ENCODE results near the gene STRAP. TPM values are rescaled to one million over a fixed set of nuclear protein-coding genes. Genes with fewer than 3 reads are reported as not detected.

STRAP gene
- total and polyA plus RNA-seq, 2 of the 8 experiments (the other 6 are each of a cell fraction or from before 2014, with no cell fraction given) = 107 to 251 TPM

DNA sequence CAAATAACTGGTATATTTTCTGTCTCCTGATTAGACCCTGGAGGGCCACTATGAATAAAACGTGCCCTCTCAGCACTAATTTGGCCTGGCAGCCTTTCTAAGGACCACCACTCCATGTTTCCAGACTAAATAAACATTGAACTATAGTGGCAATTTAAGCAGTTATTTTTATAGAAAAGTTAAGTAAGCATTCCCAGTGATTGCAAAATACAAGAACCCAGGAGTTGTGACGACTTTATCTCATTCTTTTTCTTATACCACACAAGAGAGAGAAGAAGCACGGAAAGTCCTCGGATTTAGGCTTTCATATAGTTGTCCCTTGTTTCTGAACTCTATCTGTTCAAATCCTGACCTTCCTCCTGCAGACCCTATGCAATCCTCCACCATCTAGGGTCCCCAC lies 23.1 kb upstream of the STRAP start:
- Histone ChIP-seq H3K27ac (ENCODE audit: low read depth, low read length) (no peak overlapping the region), H3K36me3 (ENCODE audit: control insufficient read depth in 2 of 4, insufficient read depth in 4 of 4, low read length in 3 of 4) (no peaks in the 10 kb centered on the region), H4K91ac (replicated peaks; ENCODE audit: insufficient read length, low read length) (no peak overlapping the region), H3K4me3 (ENCODE audit: extremely low read depth in 1 of 4, insufficient read depth in 2 of 4, low read depth in 3 of 4, low read length in 4 of 4) (no peak overlapping the region), H4K5ac (ENCODE audit: insufficient read length, low read depth, low read length) (no peak overlapping the region), H2BK120ac (replicated peaks; ENCODE audit: low read depth, low read length) (no peak overlapping the region), H3K23me2 (ENCODE audit: low read depth, low read length) (no peaks in the 10 kb centered on the region), H2BK15ac (ENCODE audit: low read length) (no peak overlapping the region), H3K79me2 (ENCODE audit: control insufficient read depth in 1 of 2, insufficient read depth in 2 of 2, low read length in 2 of 2) (no peaks in the 10 kb centered on the region), H2AFZ (ENCODE audit: low read length) (no peak overlapping the region), H2AK5ac (ENCODE audit: low read depth, low read length) (no peak overlapping the region), H2BK12ac (ENCODE audit: low read depth, low read length) (no peak overlapping the region), H3K4me1 (replicated peaks in 1 of 4; ENCODE audit: control insufficient read depth in 3 of 4, insufficient read depth in 4 of 4, low read length in 3 of 4) (peaks cover 0 to 3% (median 0%) of the 10 kb centered on the region in 4 experiments; a peak in 1 of 7 replicates), H2BK5ac (ENCODE audit: low read depth, low read length) (no peak overlapping the region), H3K56ac (replicated peaks; ENCODE audit: insufficient read length, low read depth, low read length) (no peak overlapping the region), H4K20me1 (replicated peaks in 1 of 2; ENCODE audit: control insufficient read depth in 1 of 2, insufficient read depth in 2 of 2, low read length in 2 of 2) (no peaks in the 10 kb centered on the region), H3K23ac (ENCODE audit: insufficient read length) (no peak overlapping the region), H3K4ac (replicated peaks; ENCODE audit: insufficient read length, low read depth, low read length) (no peak overlapping the region), H3K18ac (ENCODE audit: extremely low read depth, low read length) (no peak overlapping the region), H2BK20ac (ENCODE audit: low read length) (no peak overlapping the region), H3K79me1 (ENCODE audit: low read depth, low read length) (no peaks in the 10 kb centered on the region), H3K14ac (ENCODE audit: insufficient read length) (no peak overlapping the region), H3K4me2 (ENCODE audit: insufficient read depth in 1 of 2, low read depth in 2 of 2, low read length in 2 of 2) (no peak overlapping the region), H3K27me3 (replicated peaks in 1 of 4; ENCODE audit: control insufficient read depth in 3 of 4, extremely low read depth in 1 of 4, insufficient read depth in 3 of 4, low read length in 3 of 4) (no peaks in the 10 kb centered on the region), H3K9ac (replicated peaks in 1 of 4; ENCODE audit: extremely low read depth in 1 of 4, low read depth in 3 of 4, low read length in 3 of 4) (no peak overlapping the region), H3K9me3 (ENCODE audit: insufficient read depth in 2 of 2, low read depth in 1 of 2, low read length in 1 of 2) (no peaks in the 10 kb centered on the region), H4K8ac (ENCODE audit: extremely low read depth, insufficient read depth, low read length) (no peak overlapping the region)
- 94% methylated on average over 4 of the region's 4 CpGs; no CpG with 5 or more reads in 1 of the 2 experiments for WGBS, 2 experiments (ENCODE audit: extremely low coverage in 1 of 2, insufficient coverage in 1 of 2, insufficient read length in 1 of 2, insufficient replicate concordance in 2 of 2, low coverage in 1 of 2, low lambda C conversion rate in 2 of 2, missing lambda C conversion rate in 1 of 2)
- ChIA-PET POLR2A (ENCODE audit: partially characterized antibody) (interaction anchor here (2.2 kb wide), 1 partner anchor 23 kb away, joined by 6 read pairs; the partner anchor contains the start of gene STRAP), CTCF (ENCODE audit: partially characterized antibody) (interaction anchor here (0.6 to 6.1 kb wide), 14 partner anchors 10 to 448 kb away, joined by 3 to 76 read pairs (median 6); partner anchors contain the start of gene DERA)
- DNase-seq (ENCODE audit: low read depth in 1 of 2, low spot score in 2 of 2) = no peak
- no peak for FAIRE-seq
- TF ChIP-seq SP4 (IDR thresholded peaks at IDR 0.05; ENCODE audit: low read length) (no peak), RFX5 (IDR thresholded peaks at IDR 0.05; ENCODE audit: borderline replicate concordance, low read depth, low read length) (no peak), GABPA (IDR thresholded peaks at IDR 0.05; ENCODE audit: borderline replicate concordance, insufficient read depth, low read length) (no peak), EGR1 (IDR thresholded peaks at IDR 0.05; ENCODE audit: borderline replicate concordance, low read depth, low read length) (no peak), CEBPB (IDR thresholded peaks at IDR 0.05; ENCODE audit: low read depth, low read length) (no peak), MAFK (IDR thresholded peaks at IDR 0.05; ENCODE audit: low read depth, low read length) (no peak), NRF1 (IDR thresholded peaks at IDR 0.05; ENCODE audit: low read depth, low read length) (no peak), SIRT6 (IDR thresholded peaks at IDR 0.05; ENCODE audit: low read length) (no peak), CTCF (IDR thresholded peaks at IDR 0.05; ENCODE audit: control extremely low read depth in 1 of 3, insufficient read depth in 1 of 3, low read depth in 1 of 3, low read length in 3 of 3) (no peak), TEAD4 (IDR thresholded peaks at IDR 0.05; ENCODE audit: low read depth, low read length) (no peak), ATF3 (IDR thresholded peaks at IDR 0.05; ENCODE audit: insufficient read depth, low read depth, low read length) (no peak), SP2 (IDR thresholded peaks at IDR 0.05; ENCODE audit: low read length) (no peak)

Data from H1 (cell line).